ENCODE measurements around the gene PHACTR3.

Gene PHACTR3

DNA sequence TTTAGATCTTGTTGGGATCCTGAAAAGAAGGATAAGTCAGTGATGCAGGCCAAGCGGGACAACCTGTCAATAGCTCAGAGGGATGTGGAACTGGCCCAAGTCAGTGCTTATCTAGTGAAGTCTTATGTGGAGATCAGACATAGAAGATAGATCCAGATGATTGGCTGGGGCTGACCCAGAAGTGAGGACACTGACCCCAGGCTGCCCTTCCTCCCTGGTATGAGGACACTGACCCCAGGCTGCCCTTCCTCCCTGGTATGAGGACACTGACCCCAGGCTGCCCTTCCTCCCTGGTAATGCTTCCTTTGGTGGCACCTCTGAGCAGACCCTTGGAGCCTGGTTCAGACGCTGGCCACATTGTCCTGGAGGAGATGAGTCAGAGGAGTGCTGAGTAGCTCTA, 159.7 kb downstream of the PHACTR3 start:
- DNase-seq = no peak

DNA sequence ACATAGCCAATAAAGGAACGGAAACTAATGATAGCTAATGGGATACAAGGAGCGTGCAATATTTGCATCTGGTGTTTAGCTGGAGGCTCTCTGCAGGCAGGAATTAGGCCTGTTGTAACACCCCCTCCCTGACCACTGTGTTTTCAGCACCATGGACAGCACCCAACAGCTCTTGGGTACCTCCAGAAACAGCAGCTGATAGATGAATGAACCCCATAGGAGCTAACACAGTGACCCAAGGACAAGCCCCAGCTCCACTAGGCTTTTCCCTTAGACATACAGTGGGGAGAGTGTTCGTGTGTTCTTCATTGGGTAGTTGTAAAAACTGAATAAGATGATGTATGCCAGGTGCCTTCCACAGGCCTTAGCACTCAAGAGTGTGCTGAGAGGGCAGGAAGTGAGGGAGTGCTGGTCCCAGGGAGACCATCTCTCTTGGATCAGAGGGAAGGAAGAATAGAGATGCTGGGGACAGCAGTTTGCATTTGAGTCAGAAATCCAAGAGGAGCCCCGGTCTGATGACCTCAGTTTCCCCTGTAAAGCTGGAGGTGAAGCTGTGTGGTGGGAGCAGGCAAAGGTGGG, 161.3 kb downstream of the PHACTR3 start:
- DNase-seq = no peak

DNA sequence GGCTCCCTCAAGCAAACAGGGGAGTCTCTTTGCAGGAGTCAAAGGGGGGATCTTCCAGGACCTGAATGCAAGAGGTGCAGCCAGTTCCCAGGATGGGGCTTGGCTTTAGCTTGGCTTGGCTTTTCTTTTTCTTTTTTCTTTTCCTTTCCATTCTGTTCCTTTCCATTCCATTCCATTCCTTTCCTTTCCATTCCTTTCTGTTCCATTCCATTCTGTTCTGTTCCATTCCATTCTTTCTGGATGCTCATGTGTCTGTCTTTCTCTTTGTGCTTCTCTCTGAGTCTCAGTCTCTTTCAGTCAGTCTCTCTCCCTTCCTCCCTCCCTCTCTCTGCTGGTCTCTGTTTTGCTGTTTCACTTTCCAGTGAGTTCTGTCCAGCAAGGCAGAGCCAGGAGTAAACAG, 163.3 kb downstream of the PHACTR3 start:
- DNase-seq = no peak

DNA sequence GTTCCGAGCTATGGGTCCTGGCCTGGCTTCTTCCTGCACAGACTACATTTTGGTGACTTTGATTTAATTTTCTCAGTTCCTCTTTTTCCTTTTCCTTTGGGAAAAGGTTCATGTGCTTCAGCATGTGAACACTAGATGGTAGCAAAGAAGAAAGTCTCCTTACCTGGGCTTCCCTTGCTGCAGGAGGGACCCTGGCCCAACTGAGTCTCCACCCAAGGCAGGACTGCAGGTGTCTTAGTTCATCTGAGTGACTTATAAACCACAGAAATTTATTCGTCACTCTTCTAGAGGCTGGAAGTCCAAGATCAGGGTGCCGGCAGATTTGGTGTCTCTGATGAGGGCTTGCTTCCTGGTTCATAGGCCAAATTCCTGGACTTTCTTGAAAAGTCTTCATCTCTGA, 165.9 kb downstream of the PHACTR3 start:
- no peak for DNase-seq

DNA sequence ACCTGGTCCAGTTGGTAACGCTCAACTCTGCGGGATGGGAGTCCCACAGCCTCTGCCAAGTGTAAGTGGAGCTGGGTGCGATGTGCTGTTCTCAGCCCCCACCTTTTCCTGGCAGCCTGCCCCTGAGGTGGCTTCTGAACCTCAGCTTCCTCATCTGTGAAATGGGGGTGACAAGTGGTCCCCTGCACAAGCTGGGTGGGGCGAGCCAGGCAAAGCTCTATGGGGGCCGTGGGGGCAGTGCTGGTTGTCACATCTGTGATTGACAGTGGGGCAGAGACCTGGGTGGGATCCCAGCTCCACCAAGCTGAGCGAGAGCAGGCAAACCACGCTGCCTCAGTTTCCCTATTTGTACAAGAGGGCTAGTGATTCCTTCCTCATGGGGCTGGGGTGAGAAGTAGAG, 166.5 kb downstream of the PHACTR3 start:
- DNase-seq = no peak

DNA sequence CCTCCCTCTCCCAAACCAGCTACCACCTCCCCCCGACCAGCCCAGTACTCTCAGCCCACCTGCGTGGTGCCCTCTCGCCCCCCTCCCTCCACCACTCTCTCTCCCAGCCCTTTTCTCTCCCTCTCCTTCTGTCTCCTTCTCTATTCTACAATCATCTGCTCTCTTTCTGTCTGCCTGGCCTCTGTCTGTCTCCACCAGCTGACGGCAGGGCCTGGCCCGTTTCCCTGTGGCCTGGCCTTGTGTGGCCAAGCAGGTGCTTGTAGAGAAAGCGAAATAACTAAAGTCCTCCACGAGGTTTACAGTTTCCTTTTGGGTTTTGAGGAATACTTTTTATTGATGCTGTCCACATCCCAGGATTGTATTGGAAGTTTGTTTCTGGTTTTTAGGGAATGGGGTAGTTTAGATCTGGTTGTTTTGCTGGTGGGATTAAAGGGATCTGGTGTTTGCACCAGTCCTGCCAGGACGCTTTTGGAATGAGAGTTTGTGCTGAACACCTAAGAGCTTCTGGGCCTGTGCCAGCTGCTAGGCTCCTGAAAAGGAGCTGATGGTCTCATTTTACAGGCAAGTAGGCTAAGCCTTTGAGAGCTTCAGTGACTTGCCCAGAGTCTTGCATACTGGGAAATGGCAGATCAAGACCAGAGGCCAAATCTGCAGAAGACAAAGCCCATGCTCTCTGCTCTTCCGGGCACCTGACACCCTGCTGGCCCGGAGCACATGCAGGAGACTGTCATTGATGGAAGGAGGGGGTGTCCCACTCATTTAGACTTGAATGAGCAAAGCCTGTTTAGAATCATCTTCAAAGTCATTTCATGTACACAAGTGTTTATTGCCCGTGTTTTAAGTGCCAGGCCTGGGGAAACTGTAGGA, 167.4 kb downstream of the PHACTR3 start:
- DNase-seq = no peak

DNA sequence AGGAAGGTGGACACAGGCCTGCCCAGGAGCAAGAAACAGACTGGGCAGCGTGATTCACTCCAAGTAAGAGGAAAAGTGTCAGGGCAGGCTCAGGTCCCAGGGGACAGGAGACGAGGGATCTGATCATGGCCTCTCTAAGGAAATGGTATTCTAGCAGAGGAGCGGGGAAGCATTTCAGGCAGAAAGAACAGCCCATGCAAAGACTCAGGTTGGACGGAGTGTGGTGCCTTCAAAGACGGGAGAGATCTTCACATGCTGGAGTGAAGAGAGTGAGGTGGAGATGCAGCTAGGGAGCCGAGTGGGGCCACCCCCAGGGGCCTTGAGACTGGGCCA, 168.0 kb downstream of the PHACTR3 start:
- no peak for DNase-seq

DNA sequence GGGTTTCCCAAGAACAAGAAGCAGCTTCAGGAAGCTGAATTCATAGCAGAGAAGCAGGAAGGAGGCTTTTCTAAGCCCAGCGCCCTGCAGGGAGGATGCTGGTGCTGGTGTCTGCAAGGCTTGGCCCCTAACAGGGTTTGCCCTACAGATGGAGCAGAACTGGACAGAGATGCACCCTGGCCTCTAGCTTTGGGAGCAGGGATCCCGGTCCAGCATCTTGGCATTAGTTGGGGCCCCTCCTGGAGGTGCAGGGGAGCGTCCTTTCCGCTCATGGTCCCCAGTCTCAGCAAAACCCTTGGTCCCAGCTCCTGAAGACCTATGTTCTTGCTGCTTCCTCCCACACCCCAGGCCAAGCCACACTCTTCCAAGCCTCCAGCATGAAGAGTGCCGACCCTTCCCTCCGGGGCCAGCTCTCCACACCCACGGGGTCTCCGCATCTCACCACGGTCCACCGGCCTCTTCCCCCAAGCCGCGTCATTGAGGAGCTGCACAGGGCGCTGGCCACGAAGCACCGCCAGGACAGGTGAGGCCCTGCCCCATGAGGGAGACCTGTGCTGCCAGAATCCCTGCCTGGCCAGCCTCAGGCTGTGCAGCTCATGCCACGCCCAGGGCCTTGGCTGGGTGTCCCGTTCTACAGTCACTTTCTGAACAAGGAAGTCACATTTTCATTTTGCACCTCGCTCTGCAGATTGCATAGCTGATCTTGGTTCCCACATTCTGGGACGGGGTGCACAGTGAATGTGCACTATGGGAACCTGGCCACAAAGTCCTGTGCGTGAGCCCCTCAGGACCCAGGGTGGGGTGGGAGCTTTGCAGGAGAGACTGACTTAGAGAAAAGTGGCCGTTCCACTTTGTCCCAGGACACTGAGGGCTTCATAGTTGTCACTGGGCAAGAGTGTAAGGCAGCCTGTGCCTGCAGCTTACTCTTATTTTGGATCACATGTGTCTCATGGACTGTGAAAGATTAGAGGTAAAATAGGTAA, 168.9 kb downstream of the PHACTR3 start:
- DNase-seq = no peak

DNA sequence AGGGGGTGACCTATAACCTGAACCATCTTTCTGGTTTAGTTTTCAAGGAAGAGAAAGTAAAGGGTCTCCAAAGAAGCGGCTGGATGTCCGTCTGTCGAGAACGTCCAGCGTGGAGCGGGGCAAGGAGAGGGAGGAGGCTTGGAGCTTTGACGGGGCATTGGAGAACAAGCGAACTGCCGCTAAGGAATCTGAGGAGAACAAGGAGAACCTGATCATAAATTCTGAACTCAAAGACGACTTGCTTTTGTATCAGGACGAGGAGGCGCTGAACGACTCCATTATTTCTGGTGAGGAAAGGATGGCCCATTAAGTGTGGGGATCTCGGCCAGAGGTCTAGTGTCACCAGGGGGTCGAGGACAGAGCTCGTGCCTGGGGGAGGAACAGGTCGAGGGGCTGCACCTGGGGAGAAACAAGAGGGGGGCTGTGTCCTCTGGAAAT, 169.9 kb downstream of the PHACTR3 start:
- no peak for DNase-seq

DNA sequence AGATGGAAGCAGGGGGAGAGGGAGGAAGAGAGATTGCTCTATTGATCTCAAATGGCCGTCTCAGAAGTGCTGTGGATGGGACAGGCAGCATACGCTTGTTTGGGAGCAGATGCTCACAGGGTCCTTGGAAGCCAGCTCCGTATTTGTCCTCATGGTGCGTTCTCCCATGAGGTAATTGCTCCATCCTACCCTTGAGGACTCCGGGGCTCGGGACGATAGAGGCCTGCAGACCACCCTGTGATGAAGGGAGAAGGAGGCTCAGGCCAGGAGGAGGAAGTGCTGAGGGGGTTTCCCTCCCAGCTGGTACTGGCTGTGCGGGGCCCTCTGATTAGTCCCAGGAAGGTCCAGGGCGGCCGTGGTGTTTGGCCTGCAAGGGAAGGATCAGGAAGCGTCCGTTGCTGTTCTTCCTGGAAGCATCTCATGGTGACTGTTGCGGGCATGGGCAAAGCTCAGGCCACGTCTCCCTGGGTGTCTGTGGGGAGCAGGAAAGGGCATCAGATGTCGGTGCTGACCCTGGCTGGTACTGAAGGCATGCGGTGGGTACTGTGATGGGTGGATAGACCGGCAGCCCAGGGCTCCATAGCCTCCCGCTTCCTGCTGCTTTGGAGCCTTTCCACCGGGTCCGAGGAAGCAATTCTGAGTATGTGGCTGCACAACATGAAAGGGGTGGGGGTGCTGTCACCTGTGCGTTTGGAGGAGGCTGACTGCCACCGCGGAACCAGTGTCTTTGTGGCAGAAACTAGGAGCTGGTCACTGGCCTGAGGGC, 170.8 kb downstream of the PHACTR3 start:
- no peak for DNase-seq

DNA sequence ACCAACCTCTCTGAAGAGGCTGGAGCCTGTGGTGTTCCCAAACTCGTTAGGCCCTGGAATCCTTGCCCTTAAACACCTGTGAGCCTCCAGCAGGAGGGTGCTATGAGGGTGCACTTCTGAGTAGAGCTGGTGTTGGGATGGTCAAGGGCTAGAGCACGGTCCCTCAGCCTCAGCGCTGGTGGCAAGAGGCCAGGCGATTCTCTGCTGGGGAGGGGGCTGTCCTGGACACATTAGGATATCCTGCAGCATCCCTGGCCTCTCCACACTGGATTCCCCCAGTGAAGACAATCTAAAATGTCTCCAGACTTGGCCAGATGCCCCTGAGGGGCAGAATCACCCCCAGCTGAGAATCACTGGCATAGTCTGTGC, 171.3 kb downstream of the PHACTR3 start:
- DNase-seq = no peak

DNA sequence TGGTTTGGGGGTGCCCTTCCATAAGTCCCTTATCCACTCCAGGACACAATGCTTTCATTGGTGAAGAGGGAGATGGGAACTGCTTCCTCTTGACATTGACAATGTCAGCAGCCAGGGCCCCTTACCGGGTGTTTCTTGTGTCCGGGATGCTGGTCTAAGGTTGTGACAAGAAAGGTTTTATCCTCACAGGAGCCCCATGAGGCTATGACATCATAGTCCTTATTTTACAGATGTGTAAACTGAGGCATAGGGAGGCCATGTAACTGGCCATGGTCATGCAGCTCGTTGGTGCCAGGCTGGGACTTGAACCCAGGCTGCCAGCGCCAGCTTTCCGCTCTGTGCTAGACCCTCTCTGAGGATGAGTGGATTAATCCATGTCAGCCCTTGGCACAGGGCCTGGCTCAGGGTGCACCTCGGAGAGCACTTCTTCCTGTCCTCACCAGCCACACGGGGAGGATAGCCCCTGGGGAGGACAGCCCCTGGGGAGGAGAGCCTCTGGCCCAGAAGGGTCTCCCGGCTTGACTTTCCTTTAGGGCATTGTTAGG, 171.8 kb downstream of the PHACTR3 start:
- no peak for DNase-seq

DNA sequence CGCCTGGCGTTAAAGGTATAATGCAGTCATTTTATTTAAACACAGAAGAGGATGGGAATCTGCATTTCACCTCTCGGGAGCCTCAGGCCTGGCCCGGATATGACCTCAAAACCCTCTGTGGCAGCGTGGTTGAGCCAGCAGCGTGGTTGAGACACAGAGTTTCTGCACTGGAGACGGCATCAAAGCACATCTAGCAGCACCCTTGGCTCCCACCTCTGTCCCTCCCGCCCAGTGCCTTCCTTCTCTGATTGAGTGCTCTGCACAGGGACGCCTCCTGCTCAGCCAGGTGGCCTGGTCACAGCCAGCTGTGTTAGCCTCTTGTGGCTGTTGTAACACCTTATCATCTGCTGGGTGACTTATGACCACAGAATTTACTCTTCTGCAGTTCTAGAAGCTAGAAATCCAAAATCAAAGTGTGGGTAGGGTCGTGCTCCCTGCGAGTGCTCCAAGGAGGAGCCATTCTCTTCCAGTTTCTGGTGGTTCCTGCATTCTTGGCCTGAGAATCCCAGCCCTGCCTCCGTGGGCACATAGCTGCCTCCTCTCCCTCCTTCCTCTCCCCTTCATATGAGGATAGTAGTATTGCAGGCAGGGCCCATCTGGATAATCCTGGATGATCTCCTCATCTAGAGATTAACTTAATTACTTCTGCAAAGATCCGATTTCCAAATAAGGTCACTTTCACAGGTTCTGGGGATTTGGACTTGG, 172.4 kb downstream of the PHACTR3 start:
- DNase-seq = no peak

DNA sequence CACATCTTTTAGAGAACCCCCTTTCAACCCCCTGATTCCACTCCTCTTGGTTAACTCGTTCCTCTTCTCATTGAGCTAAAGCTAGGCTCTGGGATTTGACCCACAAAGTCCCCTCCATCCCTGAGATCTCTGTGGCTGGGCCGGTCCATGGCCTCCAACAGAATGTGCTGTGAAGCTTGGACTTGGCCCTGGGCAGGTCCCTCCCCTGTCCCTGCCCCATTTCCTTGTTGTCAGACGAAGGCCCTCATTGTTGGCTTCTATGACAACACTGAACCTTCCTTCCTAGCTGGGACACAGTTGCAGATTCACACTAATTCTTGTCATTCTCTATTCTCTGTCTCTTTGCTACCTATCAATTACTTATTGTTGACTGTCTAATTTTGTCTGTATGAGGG, 173.0 kb downstream of the PHACTR3 start:
- no peak for DNase-seq

DNA sequence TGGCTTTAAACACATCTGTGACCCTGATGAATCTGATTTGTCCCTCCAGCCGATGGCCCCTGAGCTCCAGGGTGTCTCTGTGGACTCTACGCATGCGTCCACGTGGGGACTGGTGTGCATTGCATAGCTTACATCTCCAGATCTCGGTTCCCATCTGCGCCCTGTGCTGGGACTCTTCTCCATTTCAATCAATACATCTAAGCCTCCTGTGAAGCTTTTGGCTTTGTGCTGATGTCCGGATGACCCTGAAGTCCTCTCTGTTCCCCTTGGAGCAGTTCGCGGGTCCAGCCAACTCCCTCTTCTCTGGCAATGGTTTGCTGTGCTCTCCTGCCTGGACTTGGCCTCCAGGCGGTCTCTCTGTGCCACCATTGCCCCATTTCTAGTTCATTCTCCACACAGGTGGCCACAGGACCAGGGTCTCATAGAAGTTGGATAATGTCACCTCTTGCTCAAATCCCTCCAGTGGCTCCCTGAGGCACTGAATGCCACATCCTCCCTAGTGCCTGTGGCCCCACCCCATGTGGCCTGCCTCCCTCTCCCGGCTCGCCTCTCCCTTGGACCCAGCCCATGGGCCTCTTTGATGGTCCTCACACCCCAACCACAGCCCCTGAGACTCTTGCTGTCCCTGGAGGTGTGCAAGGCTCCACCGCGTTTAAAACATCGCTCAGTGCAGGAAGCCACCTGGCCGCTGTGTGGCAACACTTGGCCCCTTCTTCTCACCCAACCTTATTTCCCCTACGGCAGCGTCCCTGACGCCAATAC, 173.7 kb downstream of the PHACTR3 start:
- no peak for DNase-seq

DNA sequence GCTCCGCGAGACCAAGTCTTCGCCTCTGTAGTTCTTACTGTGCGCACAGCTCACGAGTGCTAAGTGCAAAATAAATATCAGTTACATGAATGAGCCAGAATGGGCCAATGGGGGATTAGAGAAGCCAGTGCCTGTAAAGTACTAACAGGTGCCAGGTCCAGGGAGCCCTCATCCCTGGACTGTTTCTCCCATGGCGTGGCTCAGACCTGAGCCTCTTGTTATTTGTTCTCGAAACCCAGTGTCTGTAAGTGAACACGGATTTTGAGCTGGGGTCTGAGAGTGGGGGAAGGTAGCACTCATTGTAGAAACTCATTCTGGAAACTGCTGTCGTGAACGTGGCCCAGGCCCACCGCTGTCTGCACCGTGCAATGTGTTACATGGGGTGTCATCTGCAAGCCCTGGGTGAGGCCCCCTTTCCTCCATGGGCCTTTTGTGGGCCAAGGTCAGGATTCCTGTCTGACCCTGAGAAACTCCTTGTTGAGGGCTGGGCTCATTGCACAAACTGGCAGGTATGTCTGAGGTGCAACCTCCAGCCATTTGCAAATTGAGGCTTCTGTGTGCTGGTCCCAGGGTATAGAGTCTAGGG, 174.4 kb downstream of the PHACTR3 start:
- no peak for DNase-seq

DNA sequence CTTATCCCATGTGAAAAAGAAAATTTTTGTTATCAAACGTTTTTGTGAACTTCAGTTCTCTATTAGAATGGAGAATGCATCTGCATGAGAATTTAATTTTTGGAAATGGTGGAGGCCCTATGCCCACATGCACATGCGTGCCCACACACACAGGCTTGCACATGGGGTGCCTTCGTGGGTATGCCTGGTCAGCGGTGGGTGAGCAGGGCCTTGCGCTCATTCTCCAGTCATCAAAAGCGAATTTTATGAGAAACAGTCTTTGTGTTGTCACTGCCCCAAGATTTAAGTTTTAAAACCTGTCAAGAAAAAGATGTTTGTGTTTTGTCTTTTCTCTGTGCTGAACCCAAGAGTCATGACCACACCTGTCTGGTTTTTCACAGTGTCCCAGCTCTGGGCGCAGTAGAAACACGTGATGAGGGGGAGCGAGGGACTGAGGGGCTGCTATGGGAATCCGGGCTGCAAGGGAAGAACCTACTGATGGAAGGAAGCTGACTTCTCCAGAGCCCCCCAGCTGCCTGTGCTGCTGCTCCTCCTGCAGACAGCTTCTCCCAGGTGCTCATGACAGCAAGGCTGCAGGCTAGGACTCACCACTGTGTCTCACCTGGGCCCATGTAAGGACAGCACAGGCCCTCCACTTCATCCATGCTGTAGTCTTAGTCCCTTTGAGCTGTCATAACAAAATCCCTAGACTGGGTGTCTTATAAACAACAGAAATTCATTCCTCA, 175.5 kb downstream of the PHACTR3 start:
- no peak for DNase-seq

DNA sequence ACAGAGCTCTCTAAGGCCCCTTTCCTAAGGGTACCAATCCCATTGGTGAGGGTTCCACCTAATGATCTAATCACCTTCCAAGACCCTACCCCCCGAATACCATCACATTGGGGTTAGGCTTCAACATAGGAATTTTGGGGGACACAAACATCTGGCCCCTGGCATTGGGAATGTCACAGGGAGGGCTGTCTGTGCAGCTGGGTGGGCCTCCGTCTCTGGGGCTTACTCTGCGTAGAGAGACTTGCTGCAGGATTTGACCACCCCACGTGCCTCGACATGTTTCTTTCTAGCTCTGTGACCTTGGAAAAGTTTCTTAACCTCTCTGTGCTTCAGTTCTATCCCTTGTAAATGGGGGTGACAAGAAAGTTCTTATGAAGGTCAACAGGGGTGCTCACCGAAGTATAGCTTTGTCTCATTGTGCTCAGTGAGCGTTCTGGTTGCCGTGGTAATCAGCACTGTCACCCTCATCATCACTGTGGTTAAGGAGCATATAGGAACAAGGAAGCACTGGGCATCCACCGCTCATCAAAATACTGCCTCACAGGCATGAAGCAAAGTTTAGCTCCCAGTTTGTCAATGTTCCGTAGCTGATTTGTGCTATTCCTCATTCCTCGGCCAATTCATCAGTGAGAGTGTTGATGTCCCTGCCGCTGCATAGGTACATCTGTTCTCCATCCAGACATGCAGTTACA, 176.3 kb downstream of the PHACTR3 start:
- no peak for DNase-seq

DNA sequence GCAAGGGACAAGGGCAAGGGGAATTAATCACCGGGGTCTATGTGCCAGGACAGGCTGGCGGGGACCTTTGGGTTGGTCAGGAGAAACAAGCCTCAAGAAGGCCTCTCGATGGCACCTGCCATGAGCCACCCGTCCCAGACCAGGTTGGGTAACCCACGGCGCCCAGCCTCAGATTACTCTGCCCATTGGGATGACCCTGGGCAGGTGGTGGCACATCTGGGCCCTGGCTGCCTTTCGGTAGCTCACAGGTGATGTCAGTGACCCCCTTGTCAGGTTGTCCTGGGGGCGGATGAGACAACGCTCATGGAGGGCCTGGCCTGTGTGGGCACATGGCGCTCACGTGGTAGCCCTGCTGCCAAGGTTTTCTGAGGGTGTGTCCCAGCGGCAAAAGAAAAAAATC, 176.9 kb downstream of the PHACTR3 start:
- no peak for DNase-seq
